ENCODE measurements around the gene TOLLIP.

The TOLLIP gene

DNA sequence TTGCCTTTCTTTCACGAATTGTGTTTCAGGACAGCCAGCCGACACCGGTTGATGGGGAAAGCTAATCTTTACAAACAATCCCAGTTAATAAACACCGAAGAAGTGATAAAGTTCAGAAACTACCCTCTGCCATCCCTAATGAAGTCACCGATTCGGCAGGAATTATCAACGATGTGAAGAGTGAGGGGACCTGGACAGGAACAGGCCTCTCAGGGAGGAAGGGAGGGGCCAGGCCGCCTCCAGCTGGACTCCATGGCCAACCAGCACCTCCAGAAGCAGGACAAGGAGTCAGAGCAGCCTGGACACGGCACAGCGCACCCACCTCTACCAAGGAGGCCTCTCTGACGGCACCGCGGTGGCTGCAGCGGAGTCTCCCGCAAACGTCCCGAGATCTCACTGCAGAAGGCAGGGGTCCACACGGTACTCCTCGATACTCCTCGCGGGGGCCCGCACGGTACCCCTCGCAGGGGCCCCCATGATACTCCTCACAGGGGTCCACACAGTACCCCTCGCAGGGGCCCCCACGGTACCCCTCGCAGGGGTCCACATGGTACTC, 3.9 kb downstream of the TOLLIP start:
- no peak overlapping the region for H3K27ac ChIP-seq (replicated peaks)
- no peak for TF ChIP-seq REST (IDR thresholded peaks at IDR 0.05; ENCODE audit: insufficient replicate concordance, low read depth)
- DNase-seq (ENCODE audit: low read depth in 1 of 2, low spot score in 1 of 2), result no peak
- H3K27me3 ChIP-seq (ENCODE audit: insufficient read depth, poor library complexity, severe bottlenecking), result no peaks in the 10 kb centered on the region
- no peak overlapping the region for H3K4me3 ChIP-seq (replicated peaks; ENCODE audit: insufficient read depth, low read length)

DNA sequence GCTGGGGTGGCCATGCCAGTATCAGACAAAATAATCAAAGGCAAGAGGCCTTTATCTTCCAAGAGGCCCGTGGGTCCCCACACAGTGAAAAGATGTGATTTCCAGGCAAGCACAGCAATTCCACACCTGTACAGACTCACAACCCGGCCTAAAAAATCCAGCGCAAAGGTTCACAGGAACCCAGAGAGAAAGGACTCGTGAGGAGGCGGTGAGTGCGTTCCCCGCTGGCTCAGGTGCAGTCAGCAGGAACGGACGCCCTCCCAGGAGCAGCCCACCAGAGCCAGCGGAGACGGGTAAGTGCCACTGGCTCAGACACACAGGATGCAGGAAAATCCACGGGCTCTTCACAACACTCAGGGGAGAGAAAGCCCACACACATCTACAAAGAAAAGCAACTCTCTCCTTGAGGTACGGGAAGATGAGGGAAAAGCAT, 4.4 kb downstream of the TOLLIP start:
- Histone ChIP-seq H3K27ac (replicated peaks) (no peak overlapping the region), H3K27me3 (ENCODE audit: insufficient read depth, poor library complexity, severe bottlenecking) (no peaks in the 10 kb centered on the region), H3K4me3 (replicated peaks; ENCODE audit: insufficient read depth, low read length) (no peak overlapping the region)
- DNase-seq (ENCODE audit: low read depth in 1 of 2, low spot score in 1 of 2), result no peak
- no peak for TF ChIP-seq SPI1 (IDR thresholded peaks at IDR 0.05; ENCODE audit: borderline replicate concordance, low read depth)

DNA sequence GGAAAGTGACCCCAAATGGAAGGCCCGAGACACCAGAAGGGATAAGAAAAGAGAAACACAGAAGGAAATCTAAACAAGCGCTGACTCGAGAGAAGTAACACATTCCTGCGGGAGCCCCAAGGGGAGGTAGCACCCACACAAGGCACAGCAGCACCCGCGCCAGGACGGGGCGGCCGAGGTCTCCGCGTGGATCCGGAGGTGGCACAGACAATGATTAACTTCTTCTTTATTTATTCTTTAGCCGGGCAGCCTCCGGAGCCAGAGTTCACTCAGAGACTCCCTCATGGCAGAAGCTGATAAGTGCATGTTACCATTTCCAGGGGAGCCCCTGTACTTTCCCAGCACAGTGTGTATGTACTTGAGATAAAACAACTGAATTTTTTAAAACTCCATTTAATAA, 5.1 kb downstream of the TOLLIP start:
- H3K4me3 ChIP-seq (replicated peaks; ENCODE audit: insufficient read depth, low read length), result no peak overlapping the region
- H3K27me3 ChIP-seq (ENCODE audit: insufficient read depth, poor library complexity, severe bottlenecking), result no peaks in the 10 kb centered on the region
- no peak for TF ChIP-seq REST (IDR thresholded peaks at IDR 0.05; ENCODE audit: insufficient replicate concordance, low read depth)
- TF ChIP-seq SPI1 (IDR thresholded peaks at IDR 0.05; ENCODE audit: borderline replicate concordance, low read depth), result no peak
- no peak for TF ChIP-seq CTCF (IDR thresholded peaks at IDR 0.05; ENCODE audit: insufficient read depth, low read length)
- no peak for TF ChIP-seq GABPA (IDR thresholded peaks at IDR 0.05; ENCODE audit: low read depth)
- no peak for TF ChIP-seq POLR2AphosphoS5 (IDR thresholded peaks at IDR 0.05; ENCODE audit: low read depth)
- H3K27ac ChIP-seq (replicated peaks), result no peak overlapping the region
- no peak for DNase-seq (ENCODE audit: low read depth in 1 of 2, low spot score in 1 of 2)

DNA sequence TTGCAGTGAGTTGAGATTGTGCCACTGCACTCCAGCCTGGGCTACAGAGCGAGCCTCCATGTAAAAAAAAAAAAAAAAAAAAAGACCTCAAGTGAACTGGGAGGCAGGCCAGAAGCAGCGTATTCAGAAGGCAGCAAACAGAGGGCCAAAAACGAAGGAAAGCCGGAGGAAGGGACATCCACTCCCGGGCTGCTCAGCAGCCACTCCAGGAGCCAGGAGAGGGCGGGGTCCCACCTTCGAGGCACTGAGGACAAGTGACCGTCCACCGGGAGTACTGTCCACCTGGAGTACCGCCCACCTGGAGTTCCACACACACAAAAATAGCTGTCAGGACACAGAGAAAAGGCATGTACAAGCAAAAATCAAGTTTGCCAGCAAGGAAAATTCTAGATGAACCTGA, 5.5 kb downstream of the TOLLIP start:
- no peak overlapping the region for H3K27ac ChIP-seq (replicated peaks)
- no peaks in the 10 kb centered on the region for H3K27me3 ChIP-seq (ENCODE audit: insufficient read depth, poor library complexity, severe bottlenecking)
- DNase-seq (ENCODE audit: low read depth in 1 of 2, low spot score in 1 of 2), result no peak
- no peak overlapping the region for H3K4me3 ChIP-seq (replicated peaks; ENCODE audit: insufficient read depth, low read length)
- TF ChIP-seq CTCF (IDR thresholded peaks at IDR 0.05; ENCODE audit: insufficient read depth, low read length), result no peak
- TF ChIP-seq REST (IDR thresholded peaks at IDR 0.05; ENCODE audit: insufficient replicate concordance, low read depth), result no peak
- no peak for TF ChIP-seq POLR2AphosphoS5 (IDR thresholded peaks at IDR 0.05; ENCODE audit: low read depth)
